Testis (tissue), 5 donors: Measurements from ENCODE around the gene SEC16B. TPM values are rescaled to one million over a fixed set of nuclear protein-coding genes. Genes with fewer than 3 reads are reported as not detected.

ENCODE experiments used
- DNase-seq: peaks from one replicate; pipeline ENCODE4 v3.0.0-alpha.2; 2019
- H3K27ac ChIP-seq, 2 donors: fragments of 200-600 bp; sonication (generic); one replicate each; pipeline ENCODE4 v1.5.1; 2019
- H3K27me3 ChIP-seq: fragments of 200-600 bp; sonication (generic); one replicate; pipeline ENCODE4 v1.5.1; 2019
- H3K36me3 ChIP-seq: fragments of 200-600 bp; sonication (generic); one replicate; pipeline ENCODE4 v1.5.1; 2017; ENCODE audit warnings: low read depth; ENCODE audit errors: missing control alignments
- H3K4me1 ChIP-seq: fragments of 200-600 bp; sonication (generic); one replicate; pipeline ENCODE4 v1.5.1; 2019
- H3K4me3 ChIP-seq, 2 donors: fragments of 200-600 bp; sonication (generic); one replicate each; pipeline ENCODE4 v1.5.1; 2017 to 2019
- H3K9me3 ChIP-seq: fragments of 200-600 bp; sonication (generic); one replicate; pipeline ENCODE4 v1.5.1; 2017
- POLR2A ChIP-seq: fragments of 450-650 bp; IDR thresholded peaks from one replicate; pipeline ENCODE4 v1.6.1; 2017; ENCODE audit warnings: antibody characterized with exemption, mild to moderate bottlenecking, moderate library complexity
- WGBS, 2 donors: methylation state at CpG; one replicate each; pipeline ENCODE4 v1.1.5; 2018; 5-methylcytosine and 5-hydroxymethylcytosine counted together
- intact Hi-C: fragments of 100-400 bp; cut with DNase I; formaldehyde crosslinking; loops from one replicate; pipeline ENCODE4 v1.15.1; 2023; ENCODE audit warnings: low total_unique reads
- long read RNA-seq, 2 donors: transcript quantifications; one replicate each; lab custom pipeline, GENCODE V29; 2026
- polyA plus RNA-seq: library from polyadenylated mRNA; stranded (reverse); fragments of 350-450 nt; fragmentation: Illumina TruSeq; extraction: RNeasy Lipid Tissue Mini Kit (QIAGEN cat#74804); gene quantifications from one replicate; pipeline ENCODE4 v1.2.3, GENCODE V29; 2014; ENCODE audit warnings: low read depth, low replicate concordance; ENCODE audit not compliant: insufficient read depth
- total RNA-seq, 2 donors: library from RNA; depleted of rRNA; stranded (reverse); fragments of >200 nt; gene quantifications; one replicate each; pipeline ENCODE4 v1.2.3, GENCODE V29; 2016
- TF ChIP-seq, protein P1 (sequence below), 3 experiments: fragments of 450-650 bp in 2 of 3; fragments of 200-600 bp in 1 of 3; sonication (generic) in 1 of 3; IDR thresholded peaks; one replicate each; pipeline ENCODE4 v1.5.1; 2016 to 2019; ENCODE audit warnings: antibody characterized with exemption in 3 of 3, mild to moderate bottlenecking in 2 of 3, moderate library complexity in 1 of 3

SEC16B gene, protein sequence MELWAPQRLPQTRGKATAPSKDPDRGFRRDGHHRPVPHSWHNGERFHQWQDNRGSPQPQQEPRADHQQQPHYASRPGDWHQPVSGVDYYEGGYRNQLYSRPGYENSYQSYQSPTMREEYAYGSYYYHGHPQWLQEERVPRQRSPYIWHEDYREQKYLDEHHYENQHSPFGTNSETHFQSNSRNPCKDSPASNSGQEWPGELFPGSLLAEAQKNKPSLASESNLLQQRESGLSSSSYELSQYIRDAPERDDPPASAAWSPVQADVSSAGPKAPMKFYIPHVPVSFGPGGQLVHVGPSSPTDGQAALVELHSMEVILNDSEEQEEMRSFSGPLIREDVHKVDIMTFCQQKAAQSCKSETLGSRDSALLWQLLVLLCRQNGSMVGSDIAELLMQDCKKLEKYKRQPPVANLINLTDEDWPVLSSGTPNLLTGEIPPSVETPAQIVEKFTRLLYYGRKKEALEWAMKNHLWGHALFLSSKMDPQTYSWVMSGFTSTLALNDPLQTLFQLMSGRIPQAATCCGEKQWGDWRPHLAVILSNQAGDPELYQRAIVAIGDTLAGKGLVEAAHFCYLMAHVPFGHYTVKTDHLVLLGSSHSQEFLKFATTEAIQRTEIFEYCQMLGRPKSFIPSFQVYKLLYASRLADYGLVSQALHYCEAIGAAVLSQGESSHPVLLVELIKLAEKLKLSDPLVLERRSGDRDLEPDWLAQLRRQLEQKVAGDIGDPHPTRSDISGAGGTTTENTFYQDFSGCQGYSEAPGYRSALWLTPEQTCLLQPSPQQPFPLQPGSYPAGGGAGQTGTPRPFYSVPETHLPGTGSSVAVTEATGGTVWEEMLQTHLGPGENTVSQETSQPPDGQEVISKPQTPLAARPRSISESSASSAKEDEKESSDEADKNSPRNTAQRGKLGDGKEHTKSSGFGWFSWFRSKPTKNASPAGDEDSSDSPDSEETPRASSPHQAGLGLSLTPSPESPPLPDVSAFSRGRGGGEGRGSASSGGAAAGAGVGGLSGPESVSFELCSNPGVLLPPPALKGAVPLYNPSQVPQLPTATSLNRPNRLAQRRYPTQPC
- 1 to 10 TPM; 4.8 to 5.9 TPM for total RNA-seq
- 4.3 TPM for polyA plus RNA-seq
- long read RNA-seq, donor 1 = 0 reads
- long read RNA-seq, donor 2 = 0 reads

DNA sequence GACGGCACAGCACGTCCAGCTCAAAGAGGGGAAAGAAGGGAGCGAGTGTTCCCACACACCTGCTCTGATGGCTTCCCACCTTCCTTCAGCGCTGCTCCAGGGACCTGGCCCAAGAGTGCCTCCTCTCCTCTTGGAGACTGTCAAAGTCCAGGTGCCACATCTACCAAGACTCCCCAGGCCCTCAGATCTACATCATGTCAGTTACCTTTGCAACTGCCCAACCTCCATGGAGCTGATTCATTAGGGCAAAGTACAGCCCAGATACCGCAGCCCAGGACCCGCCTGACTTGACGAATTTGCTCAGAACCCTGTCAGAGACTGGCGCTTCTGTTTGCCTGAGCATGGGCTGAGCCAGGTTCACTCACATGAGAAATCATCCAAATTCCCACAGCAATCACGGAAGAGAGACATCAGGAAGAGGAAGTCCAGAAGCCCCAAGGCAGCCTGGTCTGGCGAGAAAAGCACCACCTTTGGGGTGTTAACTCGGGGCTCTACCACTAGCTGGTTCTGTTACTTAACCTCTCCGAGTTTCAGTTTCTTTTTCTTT, at the start of gene SEC16B:
SEC16B (minus strand) TSS at position 234 of the 547 bp plus-strand sequence. CDS start 2,077 bp downstream, outside the sequence.
- Histone ChIP-seq H3K9me3 (no peaks in the 10 kb centered on the region), H3K4me1 (no peaks in the 10 kb centered on the region), H3K4me3 (no peak within 1 kb of the TSS), H3K27me3 (no peaks in the 10 kb centered on the region), H3K27ac (no peak within 1 kb of the TSS), H3K36me3 (no peaks in the 10 kb centered on the region)
- intact Hi-C loops = no loop called here
- DNase-seq = no peak
- TF ChIP-seq POLR2A = no peak
- TF ChIP-seq, protein P1, sequence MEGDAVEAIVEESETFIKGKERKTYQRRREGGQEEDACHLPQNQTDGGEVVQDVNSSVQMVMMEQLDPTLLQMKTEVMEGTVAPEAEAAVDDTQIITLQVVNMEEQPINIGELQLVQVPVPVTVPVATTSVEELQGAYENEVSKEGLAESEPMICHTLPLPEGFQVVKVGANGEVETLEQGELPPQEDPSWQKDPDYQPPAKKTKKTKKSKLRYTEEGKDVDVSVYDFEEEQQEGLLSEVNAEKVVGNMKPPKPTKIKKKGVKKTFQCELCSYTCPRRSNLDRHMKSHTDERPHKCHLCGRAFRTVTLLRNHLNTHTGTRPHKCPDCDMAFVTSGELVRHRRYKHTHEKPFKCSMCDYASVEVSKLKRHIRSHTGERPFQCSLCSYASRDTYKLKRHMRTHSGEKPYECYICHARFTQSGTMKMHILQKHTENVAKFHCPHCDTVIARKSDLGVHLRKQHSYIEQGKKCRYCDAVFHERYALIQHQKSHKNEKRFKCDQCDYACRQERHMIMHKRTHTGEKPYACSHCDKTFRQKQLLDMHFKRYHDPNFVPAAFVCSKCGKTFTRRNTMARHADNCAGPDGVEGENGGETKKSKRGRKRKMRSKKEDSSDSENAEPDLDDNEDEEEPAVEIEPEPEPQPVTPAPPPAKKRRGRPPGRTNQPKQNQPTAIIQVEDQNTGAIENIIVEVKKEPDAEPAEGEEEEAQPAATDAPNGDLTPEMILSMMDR (IDR thresholded peaks at IDR 0.05) = no peak
- 82 to 94% methylated on average over 12 of the region's 12 CpGs for WGBS, 2 donors

DNA sequence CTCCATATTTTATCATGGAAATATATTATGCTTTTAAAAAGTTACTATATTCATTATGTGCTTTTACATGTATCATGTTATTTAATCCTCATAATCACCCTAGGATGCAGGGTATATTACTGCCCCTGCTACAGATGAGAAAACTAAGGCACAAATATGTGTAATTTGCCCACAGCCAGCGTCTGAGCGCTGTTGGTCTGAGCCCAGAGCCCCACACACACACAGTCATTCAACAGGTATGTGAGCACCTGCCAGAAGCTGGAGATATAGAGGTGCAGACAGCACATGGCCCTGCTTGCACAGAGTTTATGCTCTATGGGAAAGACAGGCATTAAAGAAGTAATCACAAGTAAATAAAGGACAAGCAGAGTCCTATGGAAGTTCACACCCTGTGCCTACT, 49.8 kb upstream of the SEC16B start:
- no peaks in the 10 kb centered on the region for H3K4me1 ChIP-seq
- no peaks in the 10 kb centered on the region for H3K36me3 ChIP-seq
- TF ChIP-seq, protein P1 (IDR thresholded peaks at IDR 0.05) = no peak
- no peak for TF ChIP-seq POLR2A
- 88 to 100% methylated on average over 2 of the region's 2 CpGs for WGBS, 2 donors
- H3K27ac ChIP-seq = no peak overlapping the region
- intact Hi-C loops = no loop called here
- H3K27me3 ChIP-seq = no peaks in the 10 kb centered on the region
- no peak overlapping the region for H3K4me3 ChIP-seq
- no peak for DNase-seq
- H3K9me3 ChIP-seq = no peaks in the 10 kb centered on the region

DNA sequence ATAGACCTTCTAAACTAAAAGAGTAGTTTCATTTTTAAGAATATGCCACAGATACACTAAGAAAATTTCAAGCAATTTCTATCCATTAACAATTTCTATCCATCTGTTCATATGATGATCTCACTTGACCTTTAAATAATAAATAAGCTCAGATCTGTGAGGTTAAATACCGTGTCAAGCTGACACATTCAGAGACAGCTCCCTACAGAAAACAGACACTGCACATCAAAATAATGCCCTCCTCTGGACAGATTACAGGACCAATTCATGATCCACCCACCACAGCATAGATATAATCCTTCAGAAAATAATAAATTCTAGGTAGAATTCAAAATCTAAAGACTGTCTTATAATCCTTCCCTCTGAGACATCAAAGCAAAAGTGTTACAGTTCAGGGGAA, 49.4 kb upstream of the SEC16B start:
- no peak for DNase-seq
- Histone ChIP-seq H3K4me3 (no peak overlapping the region), H3K4me1 (no peaks in the 10 kb centered on the region), H3K27me3 (no peaks in the 10 kb centered on the region), H3K36me3 (no peaks in the 10 kb centered on the region), H3K9me3 (no peaks in the 10 kb centered on the region), H3K27ac (no peak overlapping the region)
- TF ChIP-seq, protein P1 (IDR thresholded peaks at IDR 0.05) = no peak
- TF ChIP-seq POLR2A = no peak
- intact Hi-C loops = no loop called here
- 84 to 88% methylated on average over 1 of the region's 1 CpG for WGBS, 2 donors

DNA sequence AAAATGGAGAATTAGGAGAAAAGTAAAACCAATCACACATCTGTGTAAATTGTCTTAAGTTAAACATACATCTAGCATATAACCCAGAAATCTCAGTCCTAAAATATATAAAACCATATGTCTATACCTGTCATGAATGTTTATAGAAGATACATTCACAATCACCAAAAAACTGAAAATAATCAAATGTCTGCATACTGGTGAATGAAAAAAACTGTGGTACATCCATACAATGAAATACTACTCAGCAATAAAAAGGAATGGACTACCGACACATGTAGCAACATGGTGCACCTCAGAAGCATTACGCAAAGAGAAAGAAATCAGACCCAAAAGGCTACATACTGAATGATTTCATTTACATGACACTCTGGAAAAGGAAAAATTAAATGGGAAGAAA, 47.7 kb upstream of the SEC16B start:
- WGBS, 2 donors = 94 to 100% methylated on average over 2 of the region's 2 CpGs
- Histone ChIP-seq H3K4me3 (no peak overlapping the region), H3K4me1 (no peaks in the 10 kb centered on the region), H3K27ac (no peak overlapping the region), H3K27me3 (no peaks in the 10 kb centered on the region), H3K36me3 (no peaks in the 10 kb centered on the region), H3K9me3 (no peaks in the 10 kb centered on the region)
- no peak for DNase-seq
- intact Hi-C loops = no loop called here
- no peak for TF ChIP-seq POLR2A
- TF ChIP-seq, protein P1 (IDR thresholded peaks at IDR 0.05) = no peak
